ENCODE results near the gene FOXC1.

FOXC1 gene

GRCh38 chr6:1593286-1593957, 16.3 kb upstream of the FOXC1 start:
- Histone ChIP-seq H3K4me3 (ENCODE audit: low read depth, low read length) (no peak overlapping the region), H3K27me3 (ENCODE audit: insufficient read depth, low read length) (peaks cover 64% of the 10 kb centered on the region), H3K4me1 (ENCODE audit: control insufficient read depth, insufficient read depth, low read length, unreplicated experiment) (peaks cover 11% of the 10 kb centered on the region), H3K79me2 (ENCODE audit: control insufficient read depth, insufficient read depth, low read length, unreplicated experiment) (no peaks in the 10 kb centered on the region), H3K27ac (ENCODE audit: low read depth, low read length) (no peak overlapping the region), H3K36me3 (ENCODE audit: insufficient read depth, low read length) (no peaks in the 10 kb centered on the region), H2AFZ (ENCODE audit: low read length, unreplicated experiment) (no peak overlapping the region)

GRCh38 chr6:1593958-1594314, 15.8 kb upstream of the FOXC1 start:
- H3K36me3 ChIP-seq (ENCODE audit: insufficient read depth, low read length) = no peaks in the 10 kb centered on the region
- peaks cover 11% of the 10 kb centered on the region for H3K4me1 ChIP-seq (ENCODE audit: control insufficient read depth, insufficient read depth, low read length, unreplicated experiment)
- peaks cover 61% of the 10 kb centered on the region for H3K27me3 ChIP-seq (ENCODE audit: insufficient read depth, low read length)
- H3K27ac ChIP-seq (ENCODE audit: low read depth, low read length) = no peak overlapping the region
- H2AFZ ChIP-seq (ENCODE audit: low read length, unreplicated experiment) = no peak overlapping the region
- H3K79me2 ChIP-seq (ENCODE audit: control insufficient read depth, insufficient read depth, low read length, unreplicated experiment) = no peaks in the 10 kb centered on the region
- no peak overlapping the region for H3K4me3 ChIP-seq (ENCODE audit: low read depth, low read length)

GRCh38 chr6:1594445-1595200, 15.1 kb upstream of the FOXC1 start:
- H3K27me3 ChIP-seq (ENCODE audit: insufficient read depth, low read length) = peaks cover 54% of the 10 kb centered on the region
- H3K36me3 ChIP-seq (ENCODE audit: insufficient read depth, low read length) = no peaks in the 10 kb centered on the region
- peaks cover 11% of the 10 kb centered on the region for H3K4me1 ChIP-seq (ENCODE audit: control insufficient read depth, insufficient read depth, low read length, unreplicated experiment)
- no peak overlapping the region for H3K4me3 ChIP-seq (ENCODE audit: low read depth, low read length)
- no peak overlapping the region for H2AFZ ChIP-seq (ENCODE audit: low read length, unreplicated experiment)
- H3K27ac ChIP-seq (ENCODE audit: low read depth, low read length) = no peak overlapping the region
- no peaks in the 10 kb centered on the region for H3K79me2 ChIP-seq (ENCODE audit: control insufficient read depth, insufficient read depth, low read length, unreplicated experiment)

GRCh38 chr6:1595271-1596087, 14.2 kb upstream of the FOXC1 start:
- H3K27ac ChIP-seq (ENCODE audit: low read depth, low read length) = no peak overlapping the region
- H3K27me3 ChIP-seq (ENCODE audit: insufficient read depth, low read length) = peaks cover 46% of the 10 kb centered on the region
- peak overlapping the region; percentile 54 for H2AFZ ChIP-seq (ENCODE audit: low read length, unreplicated experiment)
- H3K4me3 ChIP-seq (ENCODE audit: low read depth, low read length) = peak overlapping the region; percentile 71
- H3K4me1 ChIP-seq (ENCODE audit: control insufficient read depth, insufficient read depth, low read length, unreplicated experiment) = peaks cover 11% of the 10 kb centered on the region
- H3K36me3 ChIP-seq (ENCODE audit: insufficient read depth, low read length) = no peaks in the 10 kb centered on the region
- no peaks in the 10 kb centered on the region for H3K79me2 ChIP-seq (ENCODE audit: control insufficient read depth, insufficient read depth, low read length, unreplicated experiment)

GRCh38 chr6:1596088-1596852, 13.4 kb upstream of the FOXC1 start:
- peaks cover 38% of the 10 kb centered on the region for H3K27me3 ChIP-seq (ENCODE audit: insufficient read depth, low read length)
- H3K27ac ChIP-seq (ENCODE audit: low read depth, low read length) = no peak overlapping the region
- H3K4me3 ChIP-seq (ENCODE audit: low read depth, low read length) = peak overlapping the region; percentile 71
- peaks cover 11% of the 10 kb centered on the region for H3K4me1 ChIP-seq (ENCODE audit: control insufficient read depth, insufficient read depth, low read length, unreplicated experiment)
- H3K79me2 ChIP-seq (ENCODE audit: control insufficient read depth, insufficient read depth, low read length, unreplicated experiment) = no peaks in the 10 kb centered on the region
- H3K36me3 ChIP-seq (ENCODE audit: insufficient read depth, low read length) = no peaks in the 10 kb centered on the region
- peak overlapping the region; percentile 54 for H2AFZ ChIP-seq (ENCODE audit: low read length, unreplicated experiment)

- Histone ChIP-seq H3K36me3 (ENCODE audit: insufficient read depth, low read length) (no peaks in the 10 kb centered on the region), H2AFZ (ENCODE audit: low read length, unreplicated experiment) (no peak overlapping the region), H3K4me1 (ENCODE audit: control insufficient read depth, insufficient read depth, low read length, unreplicated experiment) (peaks cover 11% of the 10 kb centered on the region), H3K4me3 (ENCODE audit: low read depth, low read length) (no peak overlapping the region), H3K27ac (ENCODE audit: low read depth, low read length) (no peak overlapping the region), H3K27me3 (ENCODE audit: insufficient read depth, low read length) (peaks cover 31% of the 10 kb centered on the region), H3K79me2 (ENCODE audit: control insufficient read depth, insufficient read depth, low read length, unreplicated experiment) (no peaks in the 10 kb centered on the region)
Measured at GRCh38 chr6:1597121-1597744, 12.5 kb upstream of the FOXC1 start.

DNA sequence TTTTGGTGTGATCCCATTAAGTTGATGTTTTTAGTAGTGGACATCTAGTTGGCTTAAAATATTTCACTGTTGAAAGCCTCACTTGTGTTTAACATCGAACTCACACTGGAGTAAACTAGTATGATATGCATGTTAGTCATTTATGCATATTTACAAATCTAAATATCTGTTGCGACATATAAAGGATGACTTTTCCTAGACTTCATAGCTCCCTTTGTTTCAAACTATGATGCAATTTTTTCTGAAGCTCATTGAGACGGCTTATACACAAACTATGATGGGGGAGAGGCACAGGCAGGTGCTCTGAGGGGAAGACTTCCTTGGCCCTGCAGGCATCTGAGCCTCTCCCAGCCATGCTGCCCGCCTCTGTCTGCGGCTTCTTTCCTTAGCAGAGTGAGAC, 11.8 kb upstream of the FOXC1 start:
- no peak overlapping the region for H3K4me3 ChIP-seq (ENCODE audit: low read depth, low read length)
- H3K27ac ChIP-seq (ENCODE audit: low read depth, low read length) = no peak overlapping the region

GRCh38 chr6:1598433-1598832, 11.3 kb upstream of the FOXC1 start:
- Histone ChIP-seq H2AFZ (ENCODE audit: low read length, unreplicated experiment) (no peak overlapping the region), H3K27me3 (ENCODE audit: insufficient read depth, low read length) (peaks cover 23% of the 10 kb centered on the region), H3K27ac (ENCODE audit: low read depth, low read length) (no peak overlapping the region), H3K36me3 (ENCODE audit: insufficient read depth, low read length) (no peaks in the 10 kb centered on the region), H3K4me3 (ENCODE audit: low read depth, low read length) (no peak overlapping the region), H3K4me1 (ENCODE audit: control insufficient read depth, insufficient read depth, low read length, unreplicated experiment) (peaks cover 11% of the 10 kb centered on the region), H3K79me2 (ENCODE audit: control insufficient read depth, insufficient read depth, low read length, unreplicated experiment) (no peaks in the 10 kb centered on the region)

More for the DNA sequence above, 11.8 kb upstream of the FOXC1 start:
- Histone ChIP-seq H3K4me1 (ENCODE audit: control insufficient read depth, insufficient read depth, low read length, unreplicated experiment) (peaks cover 11% of the 10 kb centered on the region), H2AFZ (ENCODE audit: low read length, unreplicated experiment) (no peak overlapping the region), H3K36me3 (ENCODE audit: insufficient read depth, low read length) (no peaks in the 10 kb centered on the region), H3K79me2 (ENCODE audit: control insufficient read depth, insufficient read depth, low read length, unreplicated experiment) (no peaks in the 10 kb centered on the region), H3K27me3 (ENCODE audit: insufficient read depth, low read length) (peaks cover 28% of the 10 kb centered on the region)

- peaks cover 11% of the 10 kb centered on the region for H3K4me1 ChIP-seq (ENCODE audit: control insufficient read depth, insufficient read depth, low read length, unreplicated experiment)
- no peak overlapping the region for H3K27ac ChIP-seq (ENCODE audit: low read depth, low read length)
- H3K27me3 ChIP-seq (ENCODE audit: insufficient read depth, low read length) = peaks cover 19% of the 10 kb centered on the region
Measured at GRCh38 chr6:1598886-1599285, 10.8 kb upstream of the FOXC1 start.

GRCh38 chr6:1599469-1599868, 10.2 kb upstream of the FOXC1 start:
- no peaks in the 10 kb centered on the region for H3K79me2 ChIP-seq (ENCODE audit: control insufficient read depth, insufficient read depth, low read length, unreplicated experiment)

More at GRCh38 chr6:1598886-1599285, 10.8 kb upstream of the FOXC1 start:
- H3K79me2 ChIP-seq (ENCODE audit: control insufficient read depth, insufficient read depth, low read length, unreplicated experiment) = no peaks in the 10 kb centered on the region
- no peaks in the 10 kb centered on the region for H3K36me3 ChIP-seq (ENCODE audit: insufficient read depth, low read length)
- H2AFZ ChIP-seq (ENCODE audit: low read length, unreplicated experiment) = no peak overlapping the region
- no peak overlapping the region for H3K4me3 ChIP-seq (ENCODE audit: low read depth, low read length)

More at GRCh38 chr6:1599469-1599868, 10.2 kb upstream of the FOXC1 start:
- peaks cover 14% of the 10 kb centered on the region for H3K4me1 ChIP-seq (ENCODE audit: control insufficient read depth, insufficient read depth, low read length, unreplicated experiment)
- H3K4me3 ChIP-seq (ENCODE audit: low read depth, low read length) = no peak overlapping the region
- no peak overlapping the region for H2AFZ ChIP-seq (ENCODE audit: low read length, unreplicated experiment)
- no peak overlapping the region for H3K27ac ChIP-seq (ENCODE audit: low read depth, low read length)
- peaks cover 17% of the 10 kb centered on the region for H3K27me3 ChIP-seq (ENCODE audit: insufficient read depth, low read length)
- H3K36me3 ChIP-seq (ENCODE audit: insufficient read depth, low read length) = no peaks in the 10 kb centered on the region
